Measurements from ENCODE around the gene TIAM2.

TIAM2 gene

GRCh38 chr6:155273431-155273830 is 278.3 kb downstream of the TIAM2 start:
- Histone ChIP-seq H3K9ac (ENCODE audit: low read length) (no peak overlapping the region), H4K20me1 (ENCODE audit: insufficient read depth, low read length) (no peaks in the 10 kb centered on the region), H3K4me3 (ENCODE audit: low read length) (no peak overlapping the region), H3F3A (ENCODE audit: insufficient read depth, low read length) (no peaks in the 10 kb centered on the region), H3K36me3 (replicated peaks; ENCODE audit: insufficient read depth, low read length) (no peaks in the 10 kb centered on the region), H3K9me2 (replicated peaks; ENCODE audit: insufficient read depth, low read length) (no peaks in the 10 kb centered on the region), H3K79me2 (ENCODE audit: low read length) (no peaks in the 10 kb centered on the region), H2AFZ (ENCODE audit: low read length) (no peak overlapping the region), H3K27me3 (replicated peaks; ENCODE audit: insufficient read depth, low read length) (no peaks in the 10 kb centered on the region), H3K4me2 (ENCODE audit: low read depth, low read length) (no peak overlapping the region), H3K4me1 (ENCODE audit: low read length) (no peaks in the 10 kb centered on the region), H3K27ac (ENCODE audit: low read length) (no peak overlapping the region), H3K9me3 (replicated peaks; ENCODE audit: insufficient read depth, low read length) (no peaks in the 10 kb centered on the region)
- no peak for DNase-seq
- TF ChIP-seq CTCF (IDR thresholded peaks at IDR 0.05; ENCODE audit: low read length) = no peak
- TF ChIP-seq EZH2 (optimal IDR thresholded peaks at IDR 0.05; ENCODE audit: low read depth, low read length) = no peak
- TF ChIP-seq EZH2phosphoT487 (IDR thresholded peaks at IDR 0.05; ENCODE audit: low read length) = no peak

- Histone ChIP-seq H3F3A (ENCODE audit: insufficient read depth, low read length) (no peaks in the 10 kb centered on the region), H3K4me1 (ENCODE audit: low read length) (no peaks in the 10 kb centered on the region), H3K36me3 (replicated peaks; ENCODE audit: insufficient read depth, low read length) (no peaks in the 10 kb centered on the region), H3K27me3 (replicated peaks; ENCODE audit: insufficient read depth, low read length) (no peaks in the 10 kb centered on the region), H3K9me2 (replicated peaks; ENCODE audit: insufficient read depth, low read length) (no peaks in the 10 kb centered on the region), H3K9ac (ENCODE audit: low read length) (no peak overlapping the region), H4K20me1 (ENCODE audit: insufficient read depth, low read length) (no peaks in the 10 kb centered on the region), H3K9me3 (replicated peaks; ENCODE audit: insufficient read depth, low read length) (no peaks in the 10 kb centered on the region), H3K27ac (ENCODE audit: low read length) (no peak overlapping the region), H3K4me2 (ENCODE audit: low read depth, low read length) (no peak overlapping the region), H3K79me2 (ENCODE audit: low read length) (no peaks in the 10 kb centered on the region), H2AFZ (ENCODE audit: low read length) (no peak overlapping the region), H3K4me3 (ENCODE audit: low read length) (no peak overlapping the region)
- TF ChIP-seq EZH2phosphoT487 (IDR thresholded peaks at IDR 0.05; ENCODE audit: low read length) (no peak), EZH2 (optimal IDR thresholded peaks at IDR 0.05; ENCODE audit: low read depth, low read length) (no peak), CTCF (IDR thresholded peaks at IDR 0.05; ENCODE audit: low read length) (no peak)
- DNase-seq = no peak
These were observed 279.0 kb downstream of the TIAM2 start for GRCh38 chr6:155274106-155274505.

GRCh38 chr6:155274533-155274932 is 279.4 kb downstream of the TIAM2 start:
- no peaks in the 10 kb centered on the region for H3K4me1 ChIP-seq (ENCODE audit: low read length)
- H4K20me1 ChIP-seq (ENCODE audit: insufficient read depth, low read length) = no peaks in the 10 kb centered on the region
- H3F3A ChIP-seq (ENCODE audit: insufficient read depth, low read length) = no peaks in the 10 kb centered on the region
- H3K9me3 ChIP-seq (replicated peaks; ENCODE audit: insufficient read depth, low read length) = no peaks in the 10 kb centered on the region
- DNase-seq = no peak
- H3K4me3 ChIP-seq (ENCODE audit: low read length) = no peak overlapping the region
- H3K4me2 ChIP-seq (ENCODE audit: low read depth, low read length) = no peak overlapping the region
- no peaks in the 10 kb centered on the region for H3K9me2 ChIP-seq (replicated peaks; ENCODE audit: insufficient read depth, low read length)
- no peak for TF ChIP-seq CTCF (IDR thresholded peaks at IDR 0.05; ENCODE audit: low read length)
- no peak for TF ChIP-seq EZH2phosphoT487 (IDR thresholded peaks at IDR 0.05; ENCODE audit: low read length)
- no peak for TF ChIP-seq EZH2 (optimal IDR thresholded peaks at IDR 0.05; ENCODE audit: low read depth, low read length)
- no peak overlapping the region for H3K9ac ChIP-seq (ENCODE audit: low read length)
- H3K27me3 ChIP-seq (replicated peaks; ENCODE audit: insufficient read depth, low read length) = no peaks in the 10 kb centered on the region
- H2AFZ ChIP-seq (ENCODE audit: low read length) = no peak overlapping the region
- no peak overlapping the region for H3K27ac ChIP-seq (ENCODE audit: low read length)
- no peaks in the 10 kb centered on the region for H3K79me2 ChIP-seq (ENCODE audit: low read length)
- no peaks in the 10 kb centered on the region for H3K36me3 ChIP-seq (replicated peaks; ENCODE audit: insufficient read depth, low read length)

All from MM.1S (cell line).